ENCODE results near the gene NTM.

NTM gene

GRCh38 chr11:132205006-132205405 lies 834.6 kb downstream of the NTM start:
- no peak overlapping the region for H3K4me3 ChIP-seq (ENCODE audit: low read depth, low read length)
- TF ChIP-seq, protein P1, sequence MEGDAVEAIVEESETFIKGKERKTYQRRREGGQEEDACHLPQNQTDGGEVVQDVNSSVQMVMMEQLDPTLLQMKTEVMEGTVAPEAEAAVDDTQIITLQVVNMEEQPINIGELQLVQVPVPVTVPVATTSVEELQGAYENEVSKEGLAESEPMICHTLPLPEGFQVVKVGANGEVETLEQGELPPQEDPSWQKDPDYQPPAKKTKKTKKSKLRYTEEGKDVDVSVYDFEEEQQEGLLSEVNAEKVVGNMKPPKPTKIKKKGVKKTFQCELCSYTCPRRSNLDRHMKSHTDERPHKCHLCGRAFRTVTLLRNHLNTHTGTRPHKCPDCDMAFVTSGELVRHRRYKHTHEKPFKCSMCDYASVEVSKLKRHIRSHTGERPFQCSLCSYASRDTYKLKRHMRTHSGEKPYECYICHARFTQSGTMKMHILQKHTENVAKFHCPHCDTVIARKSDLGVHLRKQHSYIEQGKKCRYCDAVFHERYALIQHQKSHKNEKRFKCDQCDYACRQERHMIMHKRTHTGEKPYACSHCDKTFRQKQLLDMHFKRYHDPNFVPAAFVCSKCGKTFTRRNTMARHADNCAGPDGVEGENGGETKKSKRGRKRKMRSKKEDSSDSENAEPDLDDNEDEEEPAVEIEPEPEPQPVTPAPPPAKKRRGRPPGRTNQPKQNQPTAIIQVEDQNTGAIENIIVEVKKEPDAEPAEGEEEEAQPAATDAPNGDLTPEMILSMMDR (IDR thresholded peaks at IDR 0.05; ENCODE audit: low read depth, low read length) = no peak

- TF ChIP-seq, protein P1 (IDR thresholded peaks at IDR 0.05; ENCODE audit: low read depth, low read length) = no peak
- H3K4me3 ChIP-seq (ENCODE audit: low read depth, low read length) = no peak overlapping the region
Measured at GRCh38 chr11:132205496-132205895, 835.1 kb downstream of the NTM start.

GRCh38 chr11:132206993-132207392 lies 836.6 kb downstream of the NTM start:
- TF ChIP-seq, protein P1 (IDR thresholded peaks at IDR 0.05; ENCODE audit: low read depth, low read length) = no peak
- H3K4me3 ChIP-seq (ENCODE audit: low read depth, low read length) = no peak overlapping the region

- H3K4me3 ChIP-seq (ENCODE audit: low read depth, low read length) = no peak overlapping the region
- TF ChIP-seq, protein P1 (IDR thresholded peaks at IDR 0.05; ENCODE audit: low read depth, low read length) = no peak
Measured at GRCh38 chr11:132208477-132209055, 838.2 kb downstream of the NTM start.

DNA sequence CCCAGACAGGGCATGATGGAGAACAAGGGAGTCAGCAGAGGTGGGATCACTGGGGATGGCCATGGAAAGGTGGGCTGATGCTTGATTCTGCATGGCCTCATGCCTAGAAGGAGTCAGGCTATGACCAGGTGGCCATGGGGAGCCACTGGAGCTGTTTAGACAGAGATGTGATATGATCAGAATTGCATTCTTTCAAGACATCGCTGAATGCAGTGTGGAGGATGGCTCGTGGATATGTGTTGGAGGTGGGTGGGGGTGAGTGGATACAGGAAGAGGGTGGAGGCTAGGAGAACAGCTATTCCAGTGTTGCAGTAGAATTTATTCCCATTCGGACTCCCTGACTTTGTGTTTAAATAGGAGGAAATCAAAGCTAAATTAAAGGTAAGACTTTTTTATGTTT lies 841.1 kb downstream of the NTM start:
- H3K4me3 ChIP-seq (ENCODE audit: low read depth, low read length) = no peak overlapping the region
- TF ChIP-seq, protein P1 (IDR thresholded peaks at IDR 0.05; ENCODE audit: low read depth, low read length) = no peak

DNA sequence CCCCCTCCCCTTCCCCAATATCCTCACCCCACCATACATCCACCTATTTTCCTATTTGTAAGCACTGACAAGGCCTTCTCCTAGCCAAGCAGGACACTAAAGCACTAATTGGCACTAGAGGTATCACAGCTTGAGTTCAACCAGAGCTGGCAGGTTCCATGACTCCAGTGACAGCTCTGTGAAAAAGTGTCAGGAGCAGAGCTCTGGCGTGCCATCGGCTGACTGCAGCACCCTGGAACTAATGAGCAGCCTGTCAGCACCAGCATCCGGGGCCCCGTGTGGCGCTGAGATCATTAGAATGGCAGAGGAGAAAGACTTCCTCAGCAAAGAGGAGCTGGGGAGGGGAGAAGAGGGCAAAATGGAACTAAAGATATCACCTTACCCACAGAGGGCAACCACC lies 847.4 kb downstream of the NTM start:
- TF ChIP-seq, protein P1 (IDR thresholded peaks at IDR 0.05; ENCODE audit: low read depth, low read length) = no peak
- H3K4me3 ChIP-seq (ENCODE audit: low read depth, low read length) = no peak overlapping the region

DNA sequence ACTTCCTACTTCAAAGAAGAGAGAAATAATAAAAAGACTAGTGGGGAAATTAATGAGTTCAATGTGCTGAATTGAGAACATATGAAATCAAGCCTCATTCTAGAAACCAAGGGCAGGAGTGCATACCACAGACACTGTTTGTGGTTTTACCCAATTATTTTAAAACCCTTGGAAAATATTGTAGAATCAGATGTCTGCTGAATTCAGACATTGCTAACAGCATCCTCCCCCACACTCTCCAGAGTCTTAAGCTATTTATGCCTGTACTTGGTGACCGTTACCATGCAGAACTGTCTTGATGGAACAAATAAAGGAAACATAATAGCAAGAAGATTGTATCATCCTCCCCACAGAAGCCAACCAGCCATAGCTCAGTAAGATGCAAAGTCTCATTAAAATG lies 850.1 kb downstream of the NTM start:
- TF ChIP-seq, protein P1 (IDR thresholded peaks at IDR 0.05; ENCODE audit: low read depth, low read length) = no peak
- no peak overlapping the region for H3K4me3 ChIP-seq (ENCODE audit: low read depth, low read length)
